HL-60 (cell line): ENCODE results near the gene LARP6.

ENCODE experiments used
- TF ChIP-seq, protein P1 (sequence below): IDR thresholded peaks from one replicate; pipeline ENCODE4 v1.5.1; 2011; ENCODE audit warnings: low read length, control low read depth, inconsistent platforms; ENCODE audit not compliant: insufficient read depth
- TF ChIP-seq, protein P2 (sequence below): IDR thresholded peaks from 2 replicates; pipeline ENCODE4 v1.6.1; 2012; ENCODE audit warnings: low read depth; ENCODE audit not compliant: insufficient replicate concordance

DNA sequence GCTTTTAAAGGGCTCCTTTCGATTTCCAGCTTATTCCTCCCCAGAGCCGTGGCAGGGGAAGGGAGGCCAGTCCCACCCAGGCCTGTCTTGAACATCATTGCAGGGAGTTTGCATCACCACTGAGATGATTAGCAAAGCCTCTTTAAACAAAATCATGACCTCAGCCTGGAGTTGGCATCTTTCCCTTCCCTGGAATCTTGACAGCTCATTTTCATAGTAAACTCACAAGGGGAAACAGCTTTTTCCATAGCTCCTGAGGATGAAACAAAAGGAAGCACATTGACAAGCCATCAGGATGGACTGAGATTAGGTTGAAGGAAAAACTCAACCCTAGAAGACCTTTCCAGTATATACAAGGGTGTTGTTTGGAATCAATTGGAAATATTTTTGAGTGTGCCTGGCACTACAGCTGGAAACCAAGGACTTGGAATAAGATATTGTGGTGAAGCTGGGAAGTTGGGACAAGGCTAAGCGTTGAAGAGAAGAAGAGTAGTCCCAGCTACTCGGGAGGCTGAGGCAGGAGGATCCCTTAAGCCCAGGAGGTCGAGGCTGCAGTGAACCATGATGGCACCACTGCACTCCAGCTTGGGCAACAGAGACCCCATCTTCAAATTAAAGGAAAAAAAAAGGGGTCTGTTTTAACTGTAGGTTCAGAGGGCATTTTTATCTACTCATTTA lies 3.1 kb upstream of the LARP6 start:
- TF ChIP-seq, protein P1, sequence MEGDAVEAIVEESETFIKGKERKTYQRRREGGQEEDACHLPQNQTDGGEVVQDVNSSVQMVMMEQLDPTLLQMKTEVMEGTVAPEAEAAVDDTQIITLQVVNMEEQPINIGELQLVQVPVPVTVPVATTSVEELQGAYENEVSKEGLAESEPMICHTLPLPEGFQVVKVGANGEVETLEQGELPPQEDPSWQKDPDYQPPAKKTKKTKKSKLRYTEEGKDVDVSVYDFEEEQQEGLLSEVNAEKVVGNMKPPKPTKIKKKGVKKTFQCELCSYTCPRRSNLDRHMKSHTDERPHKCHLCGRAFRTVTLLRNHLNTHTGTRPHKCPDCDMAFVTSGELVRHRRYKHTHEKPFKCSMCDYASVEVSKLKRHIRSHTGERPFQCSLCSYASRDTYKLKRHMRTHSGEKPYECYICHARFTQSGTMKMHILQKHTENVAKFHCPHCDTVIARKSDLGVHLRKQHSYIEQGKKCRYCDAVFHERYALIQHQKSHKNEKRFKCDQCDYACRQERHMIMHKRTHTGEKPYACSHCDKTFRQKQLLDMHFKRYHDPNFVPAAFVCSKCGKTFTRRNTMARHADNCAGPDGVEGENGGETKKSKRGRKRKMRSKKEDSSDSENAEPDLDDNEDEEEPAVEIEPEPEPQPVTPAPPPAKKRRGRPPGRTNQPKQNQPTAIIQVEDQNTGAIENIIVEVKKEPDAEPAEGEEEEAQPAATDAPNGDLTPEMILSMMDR: no peak
- TF ChIP-seq, protein P2, sequence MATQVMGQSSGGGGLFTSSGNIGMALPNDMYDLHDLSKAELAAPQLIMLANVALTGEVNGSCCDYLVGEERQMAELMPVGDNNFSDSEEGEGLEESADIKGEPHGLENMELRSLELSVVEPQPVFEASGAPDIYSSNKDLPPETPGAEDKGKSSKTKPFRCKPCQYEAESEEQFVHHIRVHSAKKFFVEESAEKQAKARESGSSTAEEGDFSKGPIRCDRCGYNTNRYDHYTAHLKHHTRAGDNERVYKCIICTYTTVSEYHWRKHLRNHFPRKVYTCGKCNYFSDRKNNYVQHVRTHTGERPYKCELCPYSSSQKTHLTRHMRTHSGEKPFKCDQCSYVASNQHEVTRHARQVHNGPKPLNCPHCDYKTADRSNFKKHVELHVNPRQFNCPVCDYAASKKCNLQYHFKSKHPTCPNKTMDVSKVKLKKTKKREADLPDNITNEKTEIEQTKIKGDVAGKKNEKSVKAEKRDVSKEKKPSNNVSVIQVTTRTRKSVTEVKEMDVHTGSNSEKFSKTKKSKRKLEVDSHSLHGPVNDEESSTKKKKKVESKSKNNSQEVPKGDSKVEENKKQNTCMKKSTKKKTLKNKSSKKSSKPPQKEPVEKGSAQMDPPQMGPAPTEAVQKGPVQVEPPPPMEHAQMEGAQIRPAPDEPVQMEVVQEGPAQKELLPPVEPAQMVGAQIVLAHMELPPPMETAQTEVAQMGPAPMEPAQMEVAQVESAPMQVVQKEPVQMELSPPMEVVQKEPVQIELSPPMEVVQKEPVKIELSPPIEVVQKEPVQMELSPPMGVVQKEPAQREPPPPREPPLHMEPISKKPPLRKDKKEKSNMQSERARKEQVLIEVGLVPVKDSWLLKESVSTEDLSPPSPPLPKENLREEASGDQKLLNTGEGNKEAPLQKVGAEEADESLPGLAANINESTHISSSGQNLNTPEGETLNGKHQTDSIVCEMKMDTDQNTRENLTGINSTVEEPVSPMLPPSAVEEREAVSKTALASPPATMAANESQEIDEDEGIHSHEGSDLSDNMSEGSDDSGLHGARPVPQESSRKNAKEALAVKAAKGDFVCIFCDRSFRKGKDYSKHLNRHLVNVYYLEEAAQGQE: no peak
